NT2/D1 (cell line): ENCODE results near the gene MRGPRF.

ENCODE experiments used
- SUZ12 ChIP-seq: IDR thresholded peaks from 2 replicates; pipeline ENCODE4 v1.6.1; 2011; ENCODE audit not compliant: insufficient read length, insufficient read depth; ENCODE audit errors: extremely low read depth
- YY1 ChIP-seq: IDR thresholded peaks from 2 replicates; pipeline ENCODE4 v1.6.1; 2011; ENCODE audit not compliant: insufficient read length, insufficient read depth
- ZNF274 ChIP-seq: IDR thresholded peaks from 2 replicates; pipeline ENCODE4 v1.6.1; 2011; ENCODE audit warnings: mild to moderate bottlenecking, low read depth, low read length

DNA sequence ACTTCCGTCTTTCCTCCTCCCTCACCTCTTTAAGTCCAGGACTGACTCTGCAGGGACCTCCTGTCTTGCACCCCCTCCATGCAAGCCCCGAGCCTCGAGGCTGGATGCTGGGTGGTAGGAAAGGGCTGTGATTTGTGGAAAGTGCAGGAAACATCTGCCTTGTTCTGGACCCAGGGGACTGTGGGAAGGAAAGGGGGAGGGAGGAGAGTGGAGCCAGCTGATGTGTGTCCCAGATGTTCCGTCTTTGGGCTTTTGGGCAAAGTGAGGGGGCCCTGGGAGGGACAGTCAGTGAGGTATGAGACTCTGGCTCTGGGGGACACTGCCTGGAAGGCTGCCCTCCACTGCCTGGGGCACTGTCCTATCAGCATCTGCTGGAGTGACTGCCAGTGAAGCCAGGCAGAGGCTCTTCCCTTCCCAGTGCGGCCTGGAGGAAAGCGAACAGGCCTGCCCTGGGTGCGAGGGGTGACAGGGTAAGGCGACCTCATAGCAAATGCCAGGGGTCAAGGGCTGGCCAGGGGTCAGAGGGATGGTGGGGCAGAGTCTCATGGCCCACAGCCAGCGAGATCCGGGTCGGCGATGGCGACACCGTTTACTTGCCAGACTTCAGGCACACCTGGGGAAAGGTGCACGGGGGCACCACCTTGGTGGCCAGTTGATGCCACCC, 34.0 kb downstream of the MRGPRF start:
- no peak for TF ChIP-seq SUZ12
- TF ChIP-seq YY1: no peak
- no peak for TF ChIP-seq ZNF274
